Caco-2 (cell line): ENCODE measurements around the gene LRRK2. TPM values are rescaled to one million over a fixed set of nuclear protein-coding genes. Genes with fewer than 3 reads are reported as not detected.

Experiments used
- BruUV-seq: library from RNA; stranded (reverse); fragments of 400-500 nt; replicated peaks from 2 replicates; lab custom pipeline; 2021; lab: Mats Ljungman, UMichigan
- CTCF ChIA-PET: fragments of 300-600 bp; sonication (Branson Sonifier 250); formaldehyde crosslinking; loops from one replicate; lab custom pipeline; 2022; ENCODE audit warnings: antibody characterized with exemption; lab: Charles Lee
- POLR2A ChIA-PET: fragments of 300-600 bp; sonication (Branson Sonifier 250); formaldehyde crosslinking; loops from one replicate; lab custom pipeline; 2022; ENCODE audit warnings: antibody characterized with exemption; lab: Charles Lee
- DNase-seq, 2 experiments: peaks; one replicate each; pipeline versions ENCODE4 v3.0.0 to v3.0.0-alpha.2; 2020 to 2022
- H3K27me3 ChIP-seq: replicated peaks from 2 replicates; pipeline ENCODE4 v1.6.0; 2011; ENCODE audit warnings: low read length; ENCODE audit not compliant: control insufficient read depth, insufficient read depth
- H3K36me3 ChIP-seq: 2 replicates; pipeline ENCODE4 v1.5.1; 2011; ENCODE audit warnings: low read length; ENCODE audit not compliant: control insufficient read depth, insufficient read depth
- H3K4me1 ChIP-seq: fragments of 250-450 bp; sonication (Bioruptor Pico); 2 replicates; pipeline ENCODE4 v1.5.1; 2020; ENCODE audit warnings: mild to moderate bottlenecking
- H3K4me3 ChIP-seq: 2 replicates; pipeline ENCODE4 v1.5.1; 2011; ENCODE audit warnings: low read depth, mild to moderate bottlenecking, control low read depth, low read length
- H3K9me3 ChIP-seq: fragments of 250-450 bp; sonication (Bioruptor Pico); 2 replicates; pipeline ENCODE4 v1.5.1; 2020; ENCODE audit warnings: mild to moderate bottlenecking, moderate library complexity
- H3K27ac Mint-ChIP-seq: one replicate; pipeline ENCODE4 v1.8.0; 2022; ENCODE audit warnings: mixed read lengths; ENCODE audit not compliant: unreplicated experiment
- H3K27me3 Mint-ChIP-seq: one replicate; pipeline ENCODE4 v1.8.0; 2022; ENCODE audit warnings: mixed read lengths; ENCODE audit not compliant: insufficient read depth, unreplicated experiment
- H3K36me3 Mint-ChIP-seq: one replicate; pipeline ENCODE4 v1.8.0; 2022; ENCODE audit warnings: mild to moderate bottlenecking, mixed read lengths; ENCODE audit not compliant: insufficient read depth, unreplicated experiment
- H3K4me1 Mint-ChIP-seq: one replicate; pipeline ENCODE4 v1.8.0; 2022; ENCODE audit warnings: low read depth, mixed read lengths; ENCODE audit not compliant: unreplicated experiment
- H3K4me3 Mint-ChIP-seq: one replicate; pipeline ENCODE4 v1.8.0; 2022; ENCODE audit warnings: mild to moderate bottlenecking, moderate library complexity, mixed read lengths; ENCODE audit not compliant: unreplicated experiment
- H3K9me3 Mint-ChIP-seq: one replicate; pipeline ENCODE4 v1.8.0; 2022; ENCODE audit warnings: mixed read lengths; ENCODE audit not compliant: unreplicated experiment
- CTCF ChIP-seq, 2 experiments: fragments of 200-600 bp in 1 of 2; IDR thresholded peaks; 1 replicate in 1 of 2; 2 replicates in 1 of 2; pipeline versions ENCODE4 v1.5.1 to v1.8.0; 2011 to 2022; ENCODE audit warnings: antibody characterized with exemption in 1 of 2, control low read depth in 1 of 2, inconsistent platforms in 1 of 2, low read depth in 1 of 2, low read length in 1 of 2, mild to moderate bottlenecking in 1 of 2, moderate library complexity in 1 of 2; ENCODE audit not compliant: insufficient read depth in 1 of 2, severe bottlenecking in 1 of 2, unreplicated experiment in 1 of 2
- intact Hi-C: fragments of 100-400 bp; cut with micrococcal nuclease; formaldehyde crosslinking; loops from one replicate; pipeline ENCODE4 v1.10.0; 2022; ENCODE audit not compliant: unreplicated experiment
- total RNA-seq: library from RNA; stranded (reverse); gene quantifications from 2 replicates; pipeline ENCODE4 v1.2.3, GENCODE V29; 2022

LRRK2 gene
- total RNA-seq, 1 experiment from 2014 or later: 0.11 TPM

DNA sequence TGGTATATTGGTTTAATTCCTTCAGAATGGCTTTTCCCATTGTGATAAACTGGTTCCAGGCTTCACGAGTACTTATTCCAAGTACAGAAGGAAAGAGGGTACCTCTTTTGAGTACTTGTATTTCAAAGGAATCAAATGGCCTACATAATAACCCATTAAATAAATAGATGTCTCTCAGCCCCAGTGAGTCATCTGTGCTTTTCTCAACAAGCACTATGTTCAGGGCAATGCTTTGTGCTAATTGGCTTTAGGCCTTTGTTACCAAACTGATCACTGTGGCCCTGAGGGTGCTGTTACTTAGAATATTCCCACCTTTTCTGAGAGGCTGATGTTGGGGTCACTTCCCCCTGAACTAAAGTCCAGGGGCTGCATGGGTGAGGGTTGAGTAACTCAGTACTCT is 107.1 kb downstream of the LRRK2 start:
- BruUV-seq: no TSS peak
- ChIA-PET POLR2A (no interaction called here), CTCF (no interaction called here)
- Histone ChIP-seq H3K27me3 (no peaks in the 10 kb centered on the region), H3K9me3 (peaks cover 12% of the 10 kb centered on the region), H3K4me3 (no peak overlapping the region), H3K36me3 (no peaks in the 10 kb centered on the region), H3K4me1 (no peaks in the 10 kb centered on the region)
- Mint-ChIP-seq H3K4me1 (no peaks in the 10 kb centered on the region), H3K9me3 (peaks cover 9% of the 10 kb centered on the region), H3K27me3 (peaks cover 4% of the 10 kb centered on the region), H3K36me3 (no peaks in the 10 kb centered on the region), H3K27ac (no peak overlapping the region), H3K4me3 (no peak overlapping the region)
- no peak for TF ChIP-seq CTCF (IDR thresholded peaks at IDR 0.05; ENCODE audit: insufficient read depth in 1 of 2, low read depth in 1 of 2, low read length in 1 of 2, severe bottlenecking in 1 of 2, unreplicated experiment in 1 of 2)
- DNase-seq: no peak
- intact Hi-C loops: no loop called here

DNA sequence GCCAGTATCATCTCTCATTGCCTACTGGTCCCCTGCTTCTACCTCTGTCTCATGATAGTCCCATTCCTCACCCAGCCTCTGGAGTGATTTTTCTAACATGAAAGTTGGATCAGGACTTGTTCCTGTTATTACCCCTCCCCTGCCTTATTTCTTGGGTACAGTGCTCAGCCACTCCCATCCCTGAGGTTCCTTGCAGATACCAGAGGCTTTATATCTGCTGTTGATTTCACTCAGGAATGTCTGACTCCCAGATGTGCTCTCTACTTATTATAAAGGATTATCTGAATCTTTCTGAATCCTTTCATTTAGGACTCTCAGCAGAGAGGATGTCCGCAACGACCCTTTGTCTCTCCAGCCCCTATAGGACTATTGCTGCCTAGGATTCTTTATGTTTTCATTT is 111.2 kb downstream of the LRRK2 start:
- BruUV-seq: no TSS peak
- POLR2A ChIA-PET: no interaction called here
- peaks cover 3% of the 10 kb centered on the region for H3K9me3 Mint-ChIP-seq

DNA sequence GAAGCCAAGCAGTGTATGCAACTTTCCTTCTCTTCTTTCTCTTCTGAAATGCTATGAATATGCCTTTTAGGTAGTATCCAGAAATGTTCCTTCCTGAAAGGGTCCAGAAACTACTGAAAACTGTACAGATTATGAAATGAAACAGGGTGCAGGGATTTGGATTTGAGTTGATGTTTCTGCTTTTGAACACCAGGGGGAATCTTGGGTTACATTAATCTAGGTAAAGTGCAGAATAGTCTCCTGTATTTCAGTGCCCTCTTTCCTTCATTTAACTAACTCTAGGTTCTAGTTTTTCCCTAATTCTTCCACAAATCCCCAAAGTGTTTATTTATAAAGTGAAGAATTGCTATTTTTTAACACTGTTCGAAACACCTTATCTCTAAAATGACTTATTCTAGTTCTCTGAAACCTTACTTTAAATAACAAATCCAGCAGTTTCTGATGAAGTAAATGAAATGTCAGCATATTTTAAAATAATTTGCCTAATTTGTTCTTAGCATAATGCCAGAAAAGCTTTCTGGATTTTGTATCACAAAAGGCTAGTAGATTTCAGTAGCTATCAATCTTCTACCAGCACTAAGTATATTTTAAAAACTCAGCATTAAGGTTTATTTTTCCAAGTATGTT is 111.9 kb downstream of the LRRK2 start:
- Mint-ChIP-seq H3K4me1 (no peaks in the 10 kb centered on the region), H3K4me3 (no peak overlapping the region), H3K27ac (no peak overlapping the region), H3K27me3 (peaks cover 6% of the 10 kb centered on the region), H3K36me3 (no peaks in the 10 kb centered on the region), H3K9me3 (no peaks in the 10 kb centered on the region)
- Histone ChIP-seq H3K36me3 (no peaks in the 10 kb centered on the region), H3K9me3 (no peaks in the 10 kb centered on the region), H3K27me3 (no peaks in the 10 kb centered on the region), H3K4me1 (no peaks in the 10 kb centered on the region), H3K4me3 (no peak overlapping the region)
- DNase-seq: peak in 1 of 2 experiments; percentile 15
- no TSS peak for BruUV-seq
- CTCF ChIA-PET: no interaction called here
- POLR2A ChIA-PET: no interaction called here
- intact Hi-C loops: no loop called here
- peak; percentile 57 to 70 for TF ChIP-seq CTCF (IDR thresholded peaks at IDR 0.05; ENCODE audit: insufficient read depth in 1 of 2, low read depth in 1 of 2, low read length in 1 of 2, severe bottlenecking in 1 of 2, unreplicated experiment in 1 of 2)

More for the DNA sequence above, 111.2 kb downstream of the LRRK2 start:
- no peak for DNase-seq
- Histone ChIP-seq H3K4me1 (no peaks in the 10 kb centered on the region), H3K36me3 (no peaks in the 10 kb centered on the region), H3K4me3 (no peak overlapping the region), H3K9me3 (no peaks in the 10 kb centered on the region), H3K27me3 (no peaks in the 10 kb centered on the region)
- Mint-ChIP-seq H3K4me1 (no peaks in the 10 kb centered on the region), H3K27me3 (peaks cover 6% of the 10 kb centered on the region), H3K36me3 (no peaks in the 10 kb centered on the region), H3K27ac (no peak overlapping the region), H3K4me3 (no peak overlapping the region)
- intact Hi-C loops: no loop called here
- CTCF ChIA-PET: no interaction called here
- TF ChIP-seq CTCF (IDR thresholded peaks at IDR 0.05; ENCODE audit: insufficient read depth in 1 of 2, low read depth in 1 of 2, low read length in 1 of 2, severe bottlenecking in 1 of 2, unreplicated experiment in 1 of 2): no peak
